Keratinocyte (primary cell): ENCODE data around the gene ANKRD37. TPM values are rescaled to one million over a fixed set of nuclear protein-coding genes. Genes with fewer than 3 reads are reported as not detected.

Experiments
- DNase-seq: peaks from one replicate; pipeline ENCODE4 v3.0.0-alpha.2; 2011; ENCODE audit warnings: low read depth, missing footprints, low spot score
- FAIRE-seq: peaks from 2 replicates; lab custom pipeline; 2011; peaks lifted over from hg19 to GRCh38; lab: Jason Lieb, UNC
- H2AFZ ChIP-seq: 2 replicates; pipeline ENCODE4 v1.6.0; 2012; ENCODE audit warnings: low read length, control low read depth, inconsistent platforms; ENCODE audit not compliant: control insufficient read depth
- H3K27ac ChIP-seq: 2 replicates; pipeline ENCODE4 v1.5.1; 2011; ENCODE audit warnings: low read length; ENCODE audit not compliant: control insufficient read depth, insufficient read depth
- H3K27me3 ChIP-seq: 3 replicates; pipeline ENCODE4 v1.6.0; 2011; ENCODE audit warnings: low read length; ENCODE audit not compliant: control insufficient read depth, insufficient read depth; ENCODE audit errors: extremely low read depth
- H3K36me3 ChIP-seq, 2 experiments: 2 replicates in 1 of 2; 3 replicates in 1 of 2; pipeline ENCODE4 v1.5.1; 2011; ENCODE audit warnings: low read length in 2 of 2, mild to moderate bottlenecking in 1 of 2; ENCODE audit not compliant: control insufficient read depth in 2 of 2, insufficient read depth in 2 of 2; ENCODE audit errors: extremely low read depth in 1 of 2
- H3K4me1 ChIP-seq: 3 replicates; pipeline ENCODE4 v1.5.1; 2011; ENCODE audit warnings: low read length; ENCODE audit not compliant: control insufficient read depth, insufficient read depth; ENCODE audit errors: extremely low read depth
- H3K4me2 ChIP-seq: 3 replicates; pipeline ENCODE4 v1.6.0; 2011; ENCODE audit warnings: low read depth, low read length; ENCODE audit not compliant: control insufficient read depth, insufficient read depth; ENCODE audit errors: extremely low read depth
- H3K4me3 ChIP-seq, 3 experiments: fragments of 200-600 bp in 1 of 3; sonication (generic) in 1 of 3; 2 replicates in 2 of 3; 3 replicates in 1 of 3; pipeline ENCODE4 v1.5.1; 2011 to 2016; ENCODE audit warnings: low read length in 3 of 3, mild to moderate bottlenecking in 3 of 3, control low read depth in 2 of 3, inconsistent platforms in 1 of 3, low read depth in 1 of 3, mixed read lengths in 1 of 3, mixed run types in 1 of 3, moderate library complexity in 1 of 3; ENCODE audit not compliant: control insufficient read depth in 2 of 3, insufficient read depth in 2 of 3; ENCODE audit errors: extremely low read depth in 1 of 3
- H3K79me2 ChIP-seq: 2 replicates; pipeline ENCODE4 v1.6.0; 2012; ENCODE audit warnings: low read length; ENCODE audit not compliant: control insufficient read depth, insufficient read depth
- H3K9ac ChIP-seq: 3 replicates; pipeline ENCODE4 v1.6.0; 2011; ENCODE audit warnings: low read length; ENCODE audit not compliant: control insufficient read depth, insufficient read depth; ENCODE audit errors: extremely low read depth
- H3K9me1 ChIP-seq: 3 replicates; pipeline ENCODE4 v1.6.0; 2011; ENCODE audit warnings: low read length; ENCODE audit not compliant: control insufficient read depth, insufficient read depth; ENCODE audit errors: extremely low read depth
- H3K9me3 ChIP-seq: 2 replicates; pipeline ENCODE4 v1.5.1; 2012; ENCODE audit warnings: low read depth, low read length; ENCODE audit not compliant: control insufficient read depth
- H4K20me1 ChIP-seq: 3 replicates; pipeline ENCODE4 v1.6.0; 2011; ENCODE audit warnings: low read length; ENCODE audit not compliant: control insufficient read depth, insufficient read depth; ENCODE audit errors: extremely low read depth
- EZH2 ChIP-seq: IDR thresholded peaks from one replicate; pipeline ENCODE4 v1.6.1; 2012; ENCODE audit warnings: inconsistent platforms, mild to moderate bottlenecking, low read length, moderate library complexity
- dilution Hi-C: fragments of 300-500 bp; cut with MboI; formaldehyde crosslinking; loops from one replicate; pipeline ENCODE4 v1.7.0; 2020; ENCODE audit warnings: low sequenced_read_pairs; ENCODE audit not compliant: extremely low pct_ligation_motif_present
- polyA plus RNA-seq, 5 experiments: library from polyadenylated mRNA; depleted of rRNA in 3 of 5; stranded (reverse) in 3 of 5; stranded (forward) in 1 of 5; unstranded in 1 of 5; fragments of >200 nt; gene quantifications; 1 replicate in 1 of 5; 2 replicates in 3 of 5; 3 replicates in 1 of 5; pipeline versions ENCODE4 v1.2.1 to v1.2.3, GENCODE V29; 2011 to 2012; ENCODE audit warnings: missing spikeins in 2 of 5, low read depth in 1 of 5, low replicate concordance in 1 of 5
- TF ChIP-seq, protein P1 (sequence below), 3 experiments: IDR thresholded peaks in 1 of 3; conservative IDR thresholded peaks in 1 of 3; optimal IDR thresholded peaks in 1 of 3; 2 replicates in 2 of 3; 3 replicates in 1 of 3; pipeline versions ENCODE3 to v1.5.1; 2011; ENCODE audit warnings: low read length in 3 of 3, mild to moderate bottlenecking in 3 of 3, moderate library complexity in 2 of 3, control low read depth in 1 of 3, inconsistent platforms in 1 of 3; ENCODE audit not compliant: insufficient read depth in 2 of 3; ENCODE audit errors: extremely low read depth in 1 of 3

ANKRD37 gene
- polyA plus RNA-seq, 1 donor (not counting 4 experiments of a cell fraction or from before 2014, with no cell fraction given): 8.0 TPM

DNA sequence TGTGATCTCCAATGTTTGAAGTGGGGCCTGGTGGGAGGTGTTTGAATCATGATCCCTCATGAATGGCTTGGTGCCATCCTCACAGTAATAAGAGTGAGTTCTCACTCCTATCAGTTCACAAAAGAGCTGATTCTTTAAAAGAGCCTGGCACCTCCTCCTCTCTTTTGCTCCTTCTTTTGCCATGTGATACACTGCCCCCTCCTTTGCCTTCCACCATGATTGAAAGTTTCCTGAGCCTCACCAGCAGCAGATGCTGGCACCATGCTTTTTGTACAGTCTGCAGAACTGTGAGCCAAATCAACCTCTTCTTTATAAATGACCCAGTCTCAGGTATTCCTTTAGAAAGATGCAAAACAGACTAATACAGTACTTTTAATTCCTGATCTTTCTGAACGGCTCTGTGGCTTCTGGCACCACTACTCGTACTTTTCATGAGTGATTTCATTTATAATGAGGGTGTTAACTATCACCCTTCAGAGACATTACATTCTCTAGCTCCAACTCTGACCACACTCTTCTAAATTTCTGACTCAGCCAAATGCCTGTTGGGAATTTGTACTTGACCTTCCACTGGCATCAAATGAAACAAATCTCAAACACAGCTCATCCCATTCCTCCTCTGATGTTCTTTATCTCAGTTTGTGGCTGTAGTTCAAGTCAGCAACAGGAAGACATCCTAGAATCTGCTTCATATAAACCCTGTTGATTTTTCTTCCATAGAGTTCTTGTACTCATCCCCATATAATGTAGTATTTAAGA lies 24.9 kb downstream of the ANKRD37 start:
- H3K4me1 ChIP-seq: peaks cover 6% of the 10 kb centered on the region
- no peak overlapping the region for H2AFZ ChIP-seq
- H3K27me3 ChIP-seq: no peaks in the 10 kb centered on the region
- FAIRE-seq (peak; percentile 23), DNase-seq (no peak)
- H4K20me1 ChIP-seq: no peaks in the 10 kb centered on the region
- TF ChIP-seq, protein P1, sequence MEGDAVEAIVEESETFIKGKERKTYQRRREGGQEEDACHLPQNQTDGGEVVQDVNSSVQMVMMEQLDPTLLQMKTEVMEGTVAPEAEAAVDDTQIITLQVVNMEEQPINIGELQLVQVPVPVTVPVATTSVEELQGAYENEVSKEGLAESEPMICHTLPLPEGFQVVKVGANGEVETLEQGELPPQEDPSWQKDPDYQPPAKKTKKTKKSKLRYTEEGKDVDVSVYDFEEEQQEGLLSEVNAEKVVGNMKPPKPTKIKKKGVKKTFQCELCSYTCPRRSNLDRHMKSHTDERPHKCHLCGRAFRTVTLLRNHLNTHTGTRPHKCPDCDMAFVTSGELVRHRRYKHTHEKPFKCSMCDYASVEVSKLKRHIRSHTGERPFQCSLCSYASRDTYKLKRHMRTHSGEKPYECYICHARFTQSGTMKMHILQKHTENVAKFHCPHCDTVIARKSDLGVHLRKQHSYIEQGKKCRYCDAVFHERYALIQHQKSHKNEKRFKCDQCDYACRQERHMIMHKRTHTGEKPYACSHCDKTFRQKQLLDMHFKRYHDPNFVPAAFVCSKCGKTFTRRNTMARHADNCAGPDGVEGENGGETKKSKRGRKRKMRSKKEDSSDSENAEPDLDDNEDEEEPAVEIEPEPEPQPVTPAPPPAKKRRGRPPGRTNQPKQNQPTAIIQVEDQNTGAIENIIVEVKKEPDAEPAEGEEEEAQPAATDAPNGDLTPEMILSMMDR (optimal IDR thresholded peaks at IDR 0.05 in 1 of 3, IDR thresholded peaks at IDR 0.05 in 1 of 3, conservative IDR thresholded peaks at IDR 0.05 in 1 of 3; ENCODE audit: extremely low read depth in 1 of 3, insufficient read depth in 2 of 3, low read length in 3 of 3): no peak
- TF ChIP-seq EZH2: no peak
- no peaks in the 10 kb centered on the region for H3K9me3 ChIP-seq
- no peak overlapping the region for H3K4me2 ChIP-seq
- H3K79me2 ChIP-seq: peaks cover 13% of the 10 kb centered on the region
- H3K36me3 ChIP-seq: peaks cover 3 to 4% of the 10 kb centered on the region in 2 experiments
- no peaks in the 10 kb centered on the region for H3K9me1 ChIP-seq
- no peak overlapping the region for H3K27ac ChIP-seq
- dilution Hi-C loops: no loop called here
- no peak overlapping the region for H3K4me3 ChIP-seq
- no peak overlapping the region for H3K9ac ChIP-seq

DNA sequence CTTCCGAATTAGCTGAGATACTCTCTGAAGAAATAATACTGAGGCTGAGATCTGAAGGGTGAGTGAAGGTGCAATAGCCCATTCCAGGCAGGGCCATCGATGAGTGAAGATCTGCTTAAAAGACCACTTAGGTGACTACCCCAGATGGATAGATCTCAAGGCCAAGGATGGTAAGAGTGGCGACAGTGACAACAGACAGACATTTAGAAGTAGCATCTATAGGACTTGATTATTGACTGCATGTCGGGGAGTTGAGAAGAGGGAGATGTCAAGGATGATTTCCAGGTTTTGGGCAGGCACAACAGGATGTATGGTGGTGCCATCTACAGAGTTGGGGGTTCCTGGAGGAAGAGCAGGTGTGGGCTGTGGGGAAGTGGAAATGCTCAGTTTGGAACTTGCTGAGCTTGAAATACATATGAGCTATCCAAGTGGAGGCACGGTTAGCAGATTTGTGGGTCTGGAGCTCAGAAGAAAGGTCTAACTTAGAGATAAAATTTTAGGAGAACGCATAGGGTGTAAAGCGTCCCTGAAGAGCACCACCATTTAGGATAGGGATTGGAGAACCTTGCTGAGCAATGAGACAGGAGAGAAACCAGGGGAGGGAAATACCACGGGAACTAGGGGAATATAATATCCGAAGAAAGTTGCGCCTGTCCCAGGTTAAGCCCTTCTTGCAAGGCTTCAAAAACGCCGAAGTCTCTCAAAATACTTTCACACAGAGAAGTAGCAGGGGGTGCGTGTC lies 28.4 kb downstream of the ANKRD37 start:
- Histone ChIP-seq H3K4me1 (peaks cover 6% of the 10 kb centered on the region), H3K9ac (peak overlapping the region; percentile 98), H3K27me3 (no peaks in the 10 kb centered on the region), H2AFZ (peak overlapping the region; percentile 99), H3K27ac (peak overlapping the region; percentile 100), H4K20me1 (no peaks in the 10 kb centered on the region), H3K4me3 (peak overlapping the region; percentile 94 to 98 (median 94)), H3K79me2 (peaks cover 13% of the 10 kb centered on the region), H3K4me2 (peak overlapping the region; percentile 88), H3K9me3 (no peaks in the 10 kb centered on the region), H3K9me1 (no peaks in the 10 kb centered on the region), H3K36me3 (no peaks in the 10 kb centered on the region)
- FAIRE-seq (peak; percentile 13), DNase-seq (no peak)
- dilution Hi-C loops: no loop called here
- no peak for TF ChIP-seq EZH2
- TF ChIP-seq, protein P1 (optimal IDR thresholded peaks at IDR 0.05 in 1 of 3, IDR thresholded peaks at IDR 0.05 in 1 of 3, conservative IDR thresholded peaks at IDR 0.05 in 1 of 3; ENCODE audit: extremely low read depth in 1 of 3, insufficient read depth in 2 of 3, low read length in 3 of 3): no peak
